Skeletal muscle tissue (tissue), 4 donors: ENCODE data around the gene PTPRT. TPM values are rescaled to one million over a fixed set of nuclear protein-coding genes. Genes with fewer than 3 reads are reported as not detected.

ENCODE experiments used
- H3K27ac ChIP-seq: one replicate; pipeline ENCODE4 v1.7.0; 2013; ENCODE audit warnings: mild to moderate bottlenecking, low read depth, low read length, inconsistent platforms
- H3K27me3 ChIP-seq, 3 donors: one replicate each; pipeline ENCODE4 v1.7.0; 2013; ENCODE audit warnings: low read length in 3 of 3; ENCODE audit not compliant: control insufficient read depth in 3 of 3, insufficient read depth in 3 of 3
- H3K36me3 ChIP-seq, 3 donors: one replicate each; pipeline ENCODE4 v1.7.0; 2013; ENCODE audit warnings: low read length in 3 of 3; ENCODE audit not compliant: control insufficient read depth in 3 of 3, insufficient read depth in 3 of 3
- H3K4me1 ChIP-seq, 3 donors: one replicate each; pipeline ENCODE4 v1.7.0; 2013; ENCODE audit warnings: low read length in 3 of 3, mild to moderate bottlenecking in 3 of 3; ENCODE audit not compliant: control insufficient read depth in 3 of 3, insufficient read depth in 3 of 3
- H3K4me3 ChIP-seq, 3 donors: one replicate each; pipeline ENCODE4 v1.7.0; 2013; ENCODE audit warnings: low read length in 3 of 3
- H3K9ac ChIP-seq, 3 donors: one replicate each; pipeline ENCODE4 v1.7.0; 2013; ENCODE audit warnings: low read length in 3 of 3, mild to moderate bottlenecking in 3 of 3, moderate library complexity in 2 of 3, low read depth in 1 of 3
- H3K9me3 ChIP-seq, 3 donors: one replicate each; pipeline ENCODE4 v1.7.0; 2013; ENCODE audit warnings: low read length in 3 of 3; ENCODE audit not compliant: control insufficient read depth in 3 of 3
- total RNA-seq: library from RNA; depleted of rRNA; stranded (reverse); fragments of >200 nt; gene quantifications from one replicate; pipeline ENCODE4 v1.2.3, GENCODE V29; 2014
- donor health status: Osteomylitis.

Gene PTPRT
- total RNA-seq, 1 donor from 2014 or later = 1.0 TPM

- Histone ChIP-seq H3K27ac (no peak overlapping the region), H3K9ac (no peak overlapping the region)
Measured at GRCh38 chr20:42441864-42442331, 747.8 kb downstream of the PTPRT start.

GRCh38 chr20:42441196-42441863, 748.4 kb downstream of the PTPRT start:
- peaks cover 0 to 4% (median 2%) of the 10 kb centered on the region in 3 donors for H3K4me1 ChIP-seq
- H3K9me3 ChIP-seq = no peaks in the 10 kb centered on the region
- peaks cover 0 to 4% (median 0%) of the 10 kb centered on the region in 3 donors for H3K27me3 ChIP-seq
- H3K27ac ChIP-seq = no peak overlapping the region
- no peak overlapping the region for H3K4me3 ChIP-seq
- H3K36me3 ChIP-seq = no peaks in the 10 kb centered on the region
- no peak overlapping the region for H3K9ac ChIP-seq

More at GRCh38 chr20:42441864-42442331, 747.8 kb downstream of the PTPRT start:
- H3K9me3 ChIP-seq = no peaks in the 10 kb centered on the region
- no peaks in the 10 kb centered on the region for H3K36me3 ChIP-seq
- peaks cover 0 to 4% (median 2%) of the 10 kb centered on the region in 3 donors for H3K4me1 ChIP-seq
- H3K27me3 ChIP-seq = peaks cover 0 to 4% (median 0%) of the 10 kb centered on the region in 3 donors
- no peak overlapping the region for H3K4me3 ChIP-seq

- Histone ChIP-seq H3K4me1 (no peaks in the 10 kb centered on the region), H3K9me3 (no peaks in the 10 kb centered on the region), H3K27ac (no peak overlapping the region), H3K9ac (no peak overlapping the region), H3K36me3 (no peaks in the 10 kb centered on the region), H3K27me3 (no peaks in the 10 kb centered on the region), H3K4me3 (no peak overlapping the region)
Measured at GRCh38 chr20:42435230-42435629, 754.5 kb downstream of the PTPRT start.

GRCh38 chr20:42432496-42433334, 757.0 kb downstream of the PTPRT start:
- Histone ChIP-seq H3K27ac (no peak overlapping the region), H3K9ac (no peak overlapping the region), H3K36me3 (no peaks in the 10 kb centered on the region), H3K4me1 (no peaks in the 10 kb centered on the region), H3K4me3 (no peak overlapping the region), H3K27me3 (no peaks in the 10 kb centered on the region), H3K9me3 (no peaks in the 10 kb centered on the region)

- Histone ChIP-seq H3K4me1 (no peaks in the 10 kb centered on the region), H3K27ac (no peak overlapping the region), H3K36me3 (no peaks in the 10 kb centered on the region), H3K27me3 (no peaks in the 10 kb centered on the region), H3K9me3 (peaks cover 0 to 2% (median 0%) of the 10 kb centered on the region in 3 donors), H3K4me3 (no peak overlapping the region), H3K9ac (no peak overlapping the region)
Measured at GRCh38 chr20:42430598-42430997, 759.1 kb downstream of the PTPRT start.

GRCh38 chr20:42429761-42430458, 759.8 kb downstream of the PTPRT start:
- no peaks in the 10 kb centered on the region for H3K36me3 ChIP-seq
- no peak overlapping the region for H3K4me3 ChIP-seq
- no peaks in the 10 kb centered on the region for H3K4me1 ChIP-seq
- no peak overlapping the region for H3K9ac ChIP-seq
- peaks cover 0 to 2% (median 0%) of the 10 kb centered on the region in 3 donors for H3K9me3 ChIP-seq
- no peak overlapping the region for H3K27ac ChIP-seq
- H3K27me3 ChIP-seq = no peaks in the 10 kb centered on the region

GRCh38 chr20:42419814-42420532, 769.7 kb downstream of the PTPRT start:
- H3K9ac ChIP-seq = no peak overlapping the region
- no peaks in the 10 kb centered on the region for H3K27me3 ChIP-seq
- no peaks in the 10 kb centered on the region for H3K36me3 ChIP-seq
- H3K9me3 ChIP-seq = no peaks in the 10 kb centered on the region
- H3K4me1 ChIP-seq = no peaks in the 10 kb centered on the region
- H3K4me3 ChIP-seq = no peak overlapping the region
- no peak overlapping the region for H3K27ac ChIP-seq

GRCh38 chr20:42406826-42407225, 782.9 kb downstream of the PTPRT start:
- no peaks in the 10 kb centered on the region for H3K4me1 ChIP-seq
- H3K27ac ChIP-seq = no peak overlapping the region
- H3K27me3 ChIP-seq = no peaks in the 10 kb centered on the region
- H3K36me3 ChIP-seq = no peaks in the 10 kb centered on the region
- no peak overlapping the region for H3K4me3 ChIP-seq
- H3K9ac ChIP-seq = no peak overlapping the region
- no peaks in the 10 kb centered on the region for H3K9me3 ChIP-seq

- Histone ChIP-seq H3K9ac (no peak overlapping the region), H3K9me3 (no peaks in the 10 kb centered on the region), H3K4me3 (no peak overlapping the region)
Measured at GRCh38 chr20:42402455-42402854, 787.3 kb downstream of the PTPRT start.

More at GRCh38 chr20:42402455-42402854, 787.3 kb downstream of the PTPRT start:
- Histone ChIP-seq H3K27me3 (no peaks in the 10 kb centered on the region), H3K36me3 (no peaks in the 10 kb centered on the region), H3K27ac (no peak overlapping the region), H3K4me1 (no peaks in the 10 kb centered on the region)
